GM10248 (cell line): ENCODE measurements around the gene ENKUR.

Experiments used
- CTCF ChIA-PET: fragments of 300-600 bp; sonication (Branson Sonifier 250); formaldehyde crosslinking; extraction: SDS; loops from one replicate; lab custom pipeline; 2021; ENCODE audit warnings: antibody characterized with exemption; lab: Yijun Ruan, JAX
- POLR2A ChIA-PET: fragments of 350-650 bp; sonication (Branson Sonifier 250); formaldehyde crosslinking; extraction: SDS; loops from one replicate; lab custom pipeline; 2020; ENCODE audit warnings: antibody characterized with exemption; lab: Yijun Ruan, JAX
- DNase-seq: peaks from one replicate; pipeline ENCODE4 v3.0.0; 2012; ENCODE audit errors: extremely low spot score
- CTCF ChIP-seq: IDR thresholded peaks from 2 replicates; pipeline ENCODE4 v1.5.1; 2012; ENCODE audit warnings: mild to moderate bottlenecking, low read depth; ENCODE audit errors: extremely low read depth, missing control alignments, control extremely low read depth

ENKUR gene

DNA sequence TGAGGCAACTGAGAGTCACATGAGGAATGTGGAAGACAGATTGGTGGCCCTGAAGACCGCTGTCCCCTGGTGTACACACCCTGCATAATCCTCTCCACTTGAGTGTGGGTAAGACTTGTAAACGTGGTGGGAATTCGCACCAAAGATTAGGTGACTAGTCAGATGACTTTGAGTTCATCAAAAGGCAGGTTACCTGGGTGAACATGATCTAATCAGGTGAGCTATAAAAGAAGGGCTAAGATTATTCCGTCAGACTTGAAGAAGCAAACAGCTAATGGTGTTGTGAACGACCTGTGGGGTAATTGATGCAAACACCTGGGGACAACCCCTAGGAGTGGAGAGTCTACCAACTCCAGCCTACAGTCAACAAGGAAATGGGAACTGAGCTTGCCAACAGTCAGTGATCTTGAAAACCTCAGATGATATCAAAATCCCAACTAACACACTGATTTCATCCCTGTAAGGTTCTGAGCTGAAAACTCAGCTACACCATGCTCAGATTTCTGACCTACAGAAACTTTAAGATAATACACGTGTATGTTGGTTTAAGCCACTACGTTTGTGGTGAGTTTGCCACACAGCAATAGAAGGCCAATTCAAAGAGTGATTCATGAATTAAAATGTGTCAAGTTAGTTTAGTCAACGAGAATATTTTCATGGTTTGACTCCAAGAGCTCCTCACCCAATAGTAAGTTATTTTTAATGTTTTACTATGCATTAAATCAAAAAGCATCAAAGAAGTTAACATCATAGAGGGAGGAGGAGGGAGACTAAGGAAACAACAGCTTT is 80.3 kb downstream of the ENKUR start:
- ChIA-PET POLR2A (no interaction called here), CTCF (interaction anchor here (0.8 to 1.7 kb wide), 8 partner anchors 12 to 29 kb away, joined by 3 to 5 read pairs (median 3); no protein-coding TSS in a partner anchor)
- TF ChIP-seq CTCF: no peak
- no peak for DNase-seq
